Omental fat pad (tissue), 4 donors: Measurements from ENCODE around the gene PRAC1. TPM values are rescaled to one million over a fixed set of nuclear protein-coding genes. Genes with fewer than 3 reads are reported as not detected.

Source experiments
- ATAC-seq: fragments of 150-250 bp; one replicate; pipeline ENCODE4 v1.9.1; 2016; ENCODE audit warnings: mild to moderate bottlenecking, moderate library complexity; ENCODE audit not compliant: low FRiP score
- DNase-seq: peaks from one replicate; pipeline ENCODE4 v3.0.0-alpha.2; 2019; ENCODE audit warnings: low spot score
- total RNA-seq, 4 donors: library from RNA; depleted of rRNA; stranded (reverse); fragments of >200 nt; gene quantifications; one replicate each; pipeline ENCODE4 v1.1.0, GENCODE V29; 2016
- TF ChIP-seq, protein P1 (sequence below), 3 donors: fragments of 450-650 bp; IDR thresholded peaks; one replicate each; pipeline ENCODE4 v1.5.1; 2016 to 2017; ENCODE audit warnings: antibody characterized with exemption in 3 of 3, mild to moderate bottlenecking in 3 of 3, moderate library complexity in 2 of 3

The PRAC1 gene
- not detected for total RNA-seq

DNA sequence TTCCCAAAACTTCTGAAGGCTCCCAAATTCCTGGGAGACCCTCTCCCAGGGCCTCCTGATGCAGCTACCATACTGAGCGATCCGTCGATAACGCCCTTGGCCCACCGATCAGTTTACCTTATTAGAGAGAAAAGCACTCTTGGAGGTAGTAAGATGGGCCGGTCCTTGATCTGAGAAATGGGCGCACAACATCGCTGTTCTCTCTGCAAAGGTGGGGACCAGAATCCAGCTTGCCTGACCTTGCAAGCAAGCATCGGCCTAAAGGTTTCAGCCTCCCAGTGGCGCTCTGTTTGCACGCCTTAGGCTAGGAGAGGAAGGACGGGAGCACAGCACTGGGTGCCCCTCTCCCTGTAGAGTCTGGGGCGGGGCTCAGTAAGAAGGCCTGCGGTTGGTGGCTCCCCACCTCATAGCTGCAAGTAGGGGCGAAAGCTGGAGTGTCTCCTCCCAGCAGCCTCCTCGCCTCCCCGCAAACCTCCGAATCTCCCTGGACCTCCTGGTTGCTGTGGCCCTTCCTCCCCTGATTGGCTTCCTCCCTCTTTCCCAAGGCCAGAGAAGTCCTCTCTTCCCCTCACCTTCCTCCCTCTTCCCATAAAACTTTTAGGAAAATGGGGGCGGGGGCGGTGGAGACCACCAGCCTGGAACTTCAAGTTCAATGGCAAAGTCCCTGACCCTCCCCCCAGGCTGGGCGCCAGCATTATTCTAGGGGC lies at the start of gene PRAC1:
TSS of gene PRAC1 (minus strand) at position 318 of the 707 bp plus-strand sequence. CDS start at position 192, 126 bp downstream.
- ATAC-seq, result no peak
- TF ChIP-seq, protein P1, sequence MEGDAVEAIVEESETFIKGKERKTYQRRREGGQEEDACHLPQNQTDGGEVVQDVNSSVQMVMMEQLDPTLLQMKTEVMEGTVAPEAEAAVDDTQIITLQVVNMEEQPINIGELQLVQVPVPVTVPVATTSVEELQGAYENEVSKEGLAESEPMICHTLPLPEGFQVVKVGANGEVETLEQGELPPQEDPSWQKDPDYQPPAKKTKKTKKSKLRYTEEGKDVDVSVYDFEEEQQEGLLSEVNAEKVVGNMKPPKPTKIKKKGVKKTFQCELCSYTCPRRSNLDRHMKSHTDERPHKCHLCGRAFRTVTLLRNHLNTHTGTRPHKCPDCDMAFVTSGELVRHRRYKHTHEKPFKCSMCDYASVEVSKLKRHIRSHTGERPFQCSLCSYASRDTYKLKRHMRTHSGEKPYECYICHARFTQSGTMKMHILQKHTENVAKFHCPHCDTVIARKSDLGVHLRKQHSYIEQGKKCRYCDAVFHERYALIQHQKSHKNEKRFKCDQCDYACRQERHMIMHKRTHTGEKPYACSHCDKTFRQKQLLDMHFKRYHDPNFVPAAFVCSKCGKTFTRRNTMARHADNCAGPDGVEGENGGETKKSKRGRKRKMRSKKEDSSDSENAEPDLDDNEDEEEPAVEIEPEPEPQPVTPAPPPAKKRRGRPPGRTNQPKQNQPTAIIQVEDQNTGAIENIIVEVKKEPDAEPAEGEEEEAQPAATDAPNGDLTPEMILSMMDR (IDR thresholded peaks at IDR 0.05), result no peak
- no peak for DNase-seq

DNA sequence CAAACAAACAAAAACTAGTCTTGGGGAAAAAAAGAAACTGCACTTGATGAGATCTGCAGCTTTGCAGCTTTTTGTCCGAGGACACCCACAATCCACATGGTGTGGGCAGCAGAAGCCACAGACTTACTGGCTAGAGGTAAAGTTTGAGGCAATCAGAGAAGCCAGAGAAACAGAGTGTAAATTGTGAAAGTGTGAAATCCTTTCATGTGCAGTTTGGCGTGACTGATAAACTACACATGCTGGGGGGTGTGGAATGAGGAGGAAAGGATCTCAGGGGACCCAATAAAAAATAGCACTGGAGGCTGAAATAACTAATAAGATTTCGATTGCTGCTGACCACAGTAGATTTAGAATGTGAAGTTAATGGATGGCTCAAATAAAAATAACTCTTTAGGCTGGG lies 48.6 kb upstream of the PRAC1 start:
- ATAC-seq (no peak), DNase-seq (no peak)
- TF ChIP-seq, protein P1 (IDR thresholded peaks at IDR 0.05), result no peak

DNA sequence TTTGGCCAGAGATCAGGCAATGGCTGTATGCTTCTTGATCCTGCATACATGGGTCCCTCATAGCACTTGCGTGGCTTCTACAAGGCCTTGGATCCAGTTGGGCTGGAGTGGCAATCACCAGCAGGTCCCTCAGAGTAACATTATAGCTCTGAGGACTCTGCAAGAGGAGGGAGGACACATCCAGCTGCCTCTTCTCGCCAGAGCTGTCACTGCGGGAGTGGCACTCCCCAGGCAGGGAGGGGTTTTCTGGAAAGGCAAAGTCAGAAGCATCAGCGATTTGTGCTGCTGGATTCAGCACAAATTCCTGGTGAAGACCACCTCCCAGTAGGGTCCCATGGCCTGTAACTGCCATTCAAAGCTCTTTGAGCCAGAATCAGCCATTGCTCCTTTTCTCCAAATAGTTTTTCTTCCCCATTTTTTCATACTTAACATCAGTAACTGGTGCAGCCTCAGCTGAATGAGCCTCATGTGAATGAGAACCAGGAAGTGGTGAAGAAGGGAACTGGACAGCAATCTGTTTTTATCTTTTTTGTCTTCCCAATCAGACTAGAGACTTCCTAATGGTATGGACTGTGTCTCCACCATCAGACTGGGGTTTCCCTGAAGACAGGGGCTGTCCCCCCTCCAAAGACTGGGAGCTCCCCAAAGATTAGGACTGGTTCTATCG lies 46.8 kb upstream of the PRAC1 start:
- DNase-seq (no peak), ATAC-seq (no peak)
- TF ChIP-seq, protein P1 (IDR thresholded peaks at IDR 0.05), result no peak

DNA sequence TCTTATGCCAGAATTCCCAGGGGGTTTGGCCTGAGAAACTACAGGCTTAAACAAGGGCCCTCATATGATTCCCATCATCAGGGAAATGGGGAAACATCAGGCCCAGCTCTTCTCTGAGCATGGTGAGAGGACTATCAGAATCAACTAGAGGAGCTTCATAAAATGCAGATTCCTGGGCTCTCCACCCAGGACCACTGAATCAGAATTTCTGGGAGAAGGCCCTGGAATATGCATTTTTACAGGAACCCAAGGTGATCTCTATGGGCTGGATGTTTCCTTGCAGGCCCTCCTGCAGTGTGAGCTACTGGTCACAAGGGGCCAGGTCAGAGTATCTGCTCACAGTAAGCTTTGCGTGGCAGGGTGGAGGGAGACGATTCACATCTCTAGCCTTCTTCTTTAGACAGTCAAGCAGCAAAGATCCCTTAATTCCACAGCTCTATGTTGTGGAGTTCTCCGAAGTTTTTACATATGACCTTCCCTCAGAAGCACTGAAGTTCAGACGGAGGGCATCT lies 45.0 kb upstream of the PRAC1 start:
- ATAC-seq (no peak), DNase-seq (no peak)
- TF ChIP-seq, protein P1 (IDR thresholded peaks at IDR 0.05), result no peak

DNA sequence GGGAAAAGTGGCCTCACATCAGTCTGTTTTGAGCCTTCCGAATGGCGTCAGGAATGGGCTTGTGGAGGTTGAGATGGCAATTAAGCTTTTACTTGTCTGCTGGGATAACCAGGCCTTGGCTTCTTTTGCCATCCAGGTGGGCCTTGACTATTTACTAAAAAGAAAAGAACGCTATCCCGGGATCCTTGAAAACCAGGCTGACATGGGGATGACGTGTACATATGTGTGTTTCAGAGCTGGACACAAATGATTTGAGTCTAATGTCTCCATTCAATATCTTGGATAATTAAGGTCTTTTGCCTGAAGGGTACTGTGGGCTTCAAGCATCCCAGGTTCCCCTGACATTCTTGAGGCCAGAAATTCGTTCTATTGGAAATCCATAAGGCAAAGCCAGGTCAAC lies 38.8 kb upstream of the PRAC1 start:
- TF ChIP-seq, protein P1 (IDR thresholded peaks at IDR 0.05), result no peak
- DNase-seq, result no peak
- ATAC-seq, result no peak

DNA sequence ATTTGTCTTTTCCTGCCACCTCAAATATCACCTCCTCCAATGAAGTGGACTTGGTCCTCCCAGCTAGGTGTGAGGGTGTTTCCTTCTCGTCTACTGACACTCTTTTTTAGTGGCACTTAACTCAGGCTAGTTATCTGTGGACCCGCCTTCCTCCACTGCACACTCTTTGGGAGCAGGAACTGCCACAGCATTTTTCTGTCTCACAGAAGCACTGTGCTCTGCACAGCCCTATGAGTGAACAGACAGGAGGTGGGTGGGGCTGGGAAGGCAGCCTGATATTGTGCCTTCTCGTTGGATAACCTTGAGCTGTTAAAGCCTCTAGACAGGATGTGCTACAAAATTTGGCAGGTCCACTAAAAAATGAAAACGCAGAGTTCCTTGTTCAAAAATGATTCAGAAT lies 38.1 kb upstream of the PRAC1 start:
- TF ChIP-seq, protein P1 (IDR thresholded peaks at IDR 0.05), result no peak
- ATAC-seq (no peak), DNase-seq (no peak)
